HG03520 (cell line): Measurements from ENCODE around the gene MUC22.
"Not testable (repeated sequence)": the region's sequence is repeated elsewhere in the genome, so short reads cannot be mapped to it uniquely, and the experiment has no call there.

ENCODE experiments used
- ATAC-seq: cut with Tn5 transposase; IDR thresholded peaks from one replicate; pipeline ENCODE4 v1.9.1; 2021; ENCODE audit warnings: mild to moderate bottlenecking, moderate library complexity; ENCODE audit not compliant: unreplicated experiment

Gene MUC22

GRCh38 chr6:30997301-30997700 lies 13.0 kb upstream of the MUC22 start:
- ATAC-seq: no peak

GRCh38 chr6:30998785-30999184 lies 11.5 kb upstream of the MUC22 start:
- no peak for ATAC-seq

- ATAC-seq: not testable (repeated sequence)
These were observed 10.0 kb upstream of the MUC22 start for GRCh38 chr6:31000067-31000860.

GRCh38 chr6:31001281-31001888 lies 8.9 kb upstream of the MUC22 start:
- no peak for ATAC-seq

- ATAC-seq: no peak
These were observed 7.8 kb upstream of the MUC22 start for GRCh38 chr6:31002471-31002870.

GRCh38 chr6:31004794-31005193 lies 5.5 kb upstream of the MUC22 start:
- ATAC-seq: no peak

GRCh38 chr6:31005249-31006020 lies 4.8 kb upstream of the MUC22 start:
- no peak for ATAC-seq

GRCh38 chr6:31007694-31008093 lies 2.6 kb upstream of the MUC22 start:
- ATAC-seq: no peak

GRCh38 chr6:31008165-31008564 lies 2.1 kb upstream of the MUC22 start:
- no peak for ATAC-seq

- ATAC-seq: no peak
These were observed 543 bp upstream of the MUC22 start for GRCh38 chr6:31009731-31010130.

- ATAC-seq: no peak
These were observed 879 bp downstream of the MUC22 start for GRCh38 chr6:31011153-31011552.

GRCh38 chr6:31016659-31017299 lies 6.5 kb downstream of the MUC22 start:
- ATAC-seq: no peak

GRCh38 chr6:31017436-31017835 lies 7.2 kb downstream of the MUC22 start:
- ATAC-seq: not testable (repeated sequence)

GRCh38 chr6:31020057-31020456 lies 9.8 kb downstream of the MUC22 start:
- no peak for ATAC-seq

- not testable (repeated sequence) for ATAC-seq
These were observed 10.5 kb downstream of the MUC22 start for GRCh38 chr6:31020631-31021255.

- ATAC-seq: not testable (repeated sequence)
These were observed 11.6 kb downstream of the MUC22 start for GRCh38 chr6:31021705-31022531.

GRCh38 chr6:31025595-31025994 lies 15.3 kb downstream of the MUC22 start:
- ATAC-seq: no peak

GRCh38 chr6:31031095-31031494 lies 20.8 kb downstream of the MUC22 start:
- ATAC-seq: no peak

- no peak for ATAC-seq
These were observed 22.8 kb downstream of the MUC22 start for GRCh38 chr6:31033075-31033474.
